WERI-Rb-1 (cell line): ENCODE measurements around the gene TESK2.
A peak's percentile ranks its signal among the peaks of the same experiment; 100 is the strongest.

ENCODE experiments used
- DNase-seq: peaks from one replicate; pipeline ENCODE4 v3.0.0-alpha.2; 2020
- H3K27ac ChIP-seq: fragments of 250-450 bp; sonication (Bioruptor Pico); 2 replicates; pipeline ENCODE4 v1.5.1; 2020; ENCODE audit warnings: mild to moderate bottlenecking, moderate library complexity
- H3K27me3 ChIP-seq: fragments of 250-450 bp; sonication (Bioruptor Pico); 2 replicates; pipeline ENCODE4 v1.5.1; 2021; ENCODE audit warnings: mild to moderate bottlenecking, low read depth, moderate library complexity; ENCODE audit not compliant: insufficient read depth, severe bottlenecking
- H3K36me3 ChIP-seq: fragments of 250-450 bp; sonication (Bioruptor Pico); 2 replicates; pipeline ENCODE4 v1.5.1; 2020; ENCODE audit warnings: mild to moderate bottlenecking, moderate library complexity
- H3K4me3 ChIP-seq: 2 replicates; pipeline ENCODE4 v1.5.1; 2011; ENCODE audit warnings: low read depth, mild to moderate bottlenecking, control low read depth, low read length
- H3K9me3 ChIP-seq: fragments of 250-450 bp; sonication (Bioruptor Pico); 2 replicates; pipeline ENCODE4 v1.5.1; 2021; ENCODE audit warnings: mild to moderate bottlenecking, moderate library complexity; ENCODE audit not compliant: severe bottlenecking
- TF ChIP-seq, protein P1 (sequence below): IDR thresholded peaks from 2 replicates; pipeline ENCODE4 v1.5.1; 2011; ENCODE audit warnings: low read depth, mild to moderate bottlenecking, control low read depth, inconsistent platforms, low read length

The TESK2 gene, protein sequence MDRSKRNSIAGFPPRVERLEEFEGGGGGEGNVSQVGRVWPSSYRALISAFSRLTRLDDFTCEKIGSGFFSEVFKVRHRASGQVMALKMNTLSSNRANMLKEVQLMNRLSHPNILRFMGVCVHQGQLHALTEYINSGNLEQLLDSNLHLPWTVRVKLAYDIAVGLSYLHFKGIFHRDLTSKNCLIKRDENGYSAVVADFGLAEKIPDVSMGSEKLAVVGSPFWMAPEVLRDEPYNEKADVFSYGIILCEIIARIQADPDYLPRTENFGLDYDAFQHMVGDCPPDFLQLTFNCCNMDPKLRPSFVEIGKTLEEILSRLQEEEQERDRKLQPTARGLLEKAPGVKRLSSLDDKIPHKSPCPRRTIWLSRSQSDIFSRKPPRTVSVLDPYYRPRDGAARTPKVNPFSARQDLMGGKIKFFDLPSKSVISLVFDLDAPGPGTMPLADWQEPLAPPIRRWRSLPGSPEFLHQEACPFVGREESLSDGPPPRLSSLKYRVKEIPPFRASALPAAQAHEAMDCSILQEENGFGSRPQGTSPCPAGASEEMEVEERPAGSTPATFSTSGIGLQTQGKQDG

DNA sequence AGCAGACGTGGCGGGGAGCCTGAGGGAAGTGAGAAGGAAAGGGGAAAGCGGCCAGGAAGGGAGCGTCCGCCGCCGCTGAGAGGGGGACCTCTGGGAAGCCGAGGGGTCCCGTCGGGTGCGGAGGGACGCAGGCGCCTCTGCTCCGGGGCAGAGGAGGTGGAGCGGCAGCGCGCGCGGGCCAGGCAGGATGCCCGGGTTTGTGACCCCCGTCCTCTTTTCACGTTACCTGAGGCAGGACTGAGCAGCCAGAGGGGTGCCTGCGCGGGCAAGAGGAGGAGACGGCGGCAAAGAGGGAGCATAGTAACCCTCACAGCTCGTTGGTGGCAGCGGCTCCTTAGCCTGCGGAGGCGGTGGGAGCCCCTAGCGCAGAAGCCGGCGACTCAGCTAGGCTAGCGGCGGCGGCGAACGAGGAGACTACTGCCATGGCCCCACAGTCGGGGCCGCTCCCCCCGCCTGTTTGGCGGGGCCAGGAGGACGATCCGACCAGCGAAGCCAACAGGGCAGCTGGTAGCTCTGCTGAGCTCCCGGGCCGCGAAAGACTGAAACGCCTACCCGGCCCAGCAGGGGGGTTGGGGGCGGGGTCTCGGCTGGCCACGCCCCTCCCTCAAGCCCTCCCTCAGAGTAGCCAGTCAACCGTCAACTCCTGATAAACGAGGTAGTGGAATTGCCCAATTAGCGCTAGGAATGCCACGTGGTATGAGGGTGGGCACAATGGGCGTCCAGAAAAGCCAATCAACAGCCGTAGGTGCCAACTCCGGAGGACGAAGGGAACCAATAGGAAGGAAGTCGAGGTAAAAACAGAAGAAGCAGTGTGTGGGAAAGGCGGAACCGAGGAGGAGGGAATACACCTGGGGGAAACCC lies at the start of gene TESK2:
TSS of gene TESK2 (minus strand) at position 538 of the 861 bp plus-strand sequence. CDS start 33,378 bp downstream, outside the sequence.
- no peak within 1 kb of the TSS for H3K27ac ChIP-seq

DNA sequence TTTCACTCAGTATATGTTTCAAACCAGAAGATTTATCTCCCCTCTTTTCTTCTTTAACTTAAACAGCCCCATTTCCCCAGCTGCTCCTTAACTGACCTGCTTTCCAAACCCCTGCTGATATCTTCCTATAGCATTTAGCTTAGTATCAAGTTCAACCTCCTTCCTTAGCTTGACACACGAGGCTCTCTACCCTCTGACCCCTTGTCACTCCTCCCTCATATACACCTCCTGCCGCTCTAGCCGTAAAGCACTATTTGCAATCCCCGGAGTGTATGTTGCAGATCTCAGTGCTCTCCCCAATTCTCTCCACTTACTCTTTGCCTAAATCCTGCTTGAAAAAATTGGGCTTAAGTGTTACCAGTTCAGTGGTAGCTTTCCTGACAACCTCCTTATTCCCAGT lies 45.9 kb upstream of the TESK2 start:
- DNase-seq = no peak
- Histone ChIP-seq H3K36me3 (no peaks in the 10 kb centered on the region), H3K27ac (no peak overlapping the region), H3K27me3 (no peaks in the 10 kb centered on the region), H3K9me3 (no peaks in the 10 kb centered on the region), H3K4me3 (no peak overlapping the region)
- TF ChIP-seq, protein P1, sequence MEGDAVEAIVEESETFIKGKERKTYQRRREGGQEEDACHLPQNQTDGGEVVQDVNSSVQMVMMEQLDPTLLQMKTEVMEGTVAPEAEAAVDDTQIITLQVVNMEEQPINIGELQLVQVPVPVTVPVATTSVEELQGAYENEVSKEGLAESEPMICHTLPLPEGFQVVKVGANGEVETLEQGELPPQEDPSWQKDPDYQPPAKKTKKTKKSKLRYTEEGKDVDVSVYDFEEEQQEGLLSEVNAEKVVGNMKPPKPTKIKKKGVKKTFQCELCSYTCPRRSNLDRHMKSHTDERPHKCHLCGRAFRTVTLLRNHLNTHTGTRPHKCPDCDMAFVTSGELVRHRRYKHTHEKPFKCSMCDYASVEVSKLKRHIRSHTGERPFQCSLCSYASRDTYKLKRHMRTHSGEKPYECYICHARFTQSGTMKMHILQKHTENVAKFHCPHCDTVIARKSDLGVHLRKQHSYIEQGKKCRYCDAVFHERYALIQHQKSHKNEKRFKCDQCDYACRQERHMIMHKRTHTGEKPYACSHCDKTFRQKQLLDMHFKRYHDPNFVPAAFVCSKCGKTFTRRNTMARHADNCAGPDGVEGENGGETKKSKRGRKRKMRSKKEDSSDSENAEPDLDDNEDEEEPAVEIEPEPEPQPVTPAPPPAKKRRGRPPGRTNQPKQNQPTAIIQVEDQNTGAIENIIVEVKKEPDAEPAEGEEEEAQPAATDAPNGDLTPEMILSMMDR = no peak

More for the DNA sequence above, at the start of gene TESK2:
- Histone ChIP-seq H3K9me3 (no peaks in the 10 kb centered on the region), H3K4me3 (peak within 1 kb of the TSS; percentile 43), H3K36me3 (no peaks in the 10 kb centered on the region), H3K27me3 (no peaks in the 10 kb centered on the region)
- peak; percentile 79 for DNase-seq
- TF ChIP-seq, protein P1 = no peak

DNA sequence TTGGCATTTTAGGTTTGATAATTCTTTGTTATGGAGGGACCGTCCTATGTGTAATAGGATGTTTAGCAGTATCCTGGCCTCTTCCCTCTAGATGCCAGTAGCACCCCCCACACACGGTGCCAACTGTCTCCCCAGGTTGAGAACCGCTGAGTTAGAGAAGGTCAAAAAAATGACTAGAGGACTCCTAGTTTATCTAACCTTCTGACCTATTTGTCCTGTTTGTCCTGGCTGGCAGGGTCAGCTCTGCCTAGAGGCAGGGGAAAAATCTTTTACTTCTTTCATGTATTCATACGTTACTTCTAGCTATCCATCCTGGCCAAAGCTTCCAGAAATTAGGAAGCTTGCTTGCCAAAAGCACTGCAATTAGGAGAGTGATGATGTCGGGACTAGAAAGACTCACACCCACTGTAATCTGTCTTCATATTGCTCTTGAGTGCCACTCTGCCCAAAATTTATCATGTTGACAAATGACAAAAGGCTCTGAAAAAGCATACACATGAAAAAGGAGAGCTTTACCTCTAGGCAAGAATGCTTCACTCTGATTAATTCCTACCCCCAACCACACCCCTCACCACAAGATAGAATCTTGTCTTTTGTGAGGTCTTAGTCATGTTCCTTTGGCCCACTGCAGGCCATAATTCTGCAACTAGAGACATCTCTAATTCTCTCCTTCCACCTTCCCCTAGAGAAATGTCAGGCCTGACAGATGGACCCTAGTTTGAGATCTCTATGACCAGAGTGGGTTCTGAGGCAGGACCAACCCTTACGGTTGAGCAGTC lies 45.2 kb upstream of the TESK2 start:
- no peak overlapping the region for H3K27ac ChIP-seq

DNA sequence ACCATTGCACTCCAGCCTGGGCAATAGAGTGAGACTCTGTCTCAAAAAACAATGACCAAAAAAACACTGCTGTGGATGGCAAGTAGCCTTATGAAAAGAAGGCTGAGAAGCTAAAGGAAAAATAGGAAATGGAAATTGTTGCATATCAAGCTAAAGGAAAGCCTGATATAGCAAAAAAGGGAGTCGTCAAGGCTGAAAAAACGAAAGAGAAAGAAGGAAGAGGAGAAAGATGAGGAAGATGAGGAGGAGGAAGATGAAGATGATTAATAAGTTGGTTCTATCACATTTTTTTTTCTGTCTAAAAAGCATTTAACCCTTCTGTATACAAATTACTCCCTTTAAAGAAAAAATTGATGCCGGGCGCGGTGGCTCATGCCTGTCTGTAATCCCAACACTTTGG lies 40.9 kb upstream of the TESK2 start:
- Histone ChIP-seq H3K27me3 (no peaks in the 10 kb centered on the region), H3K36me3 (no peaks in the 10 kb centered on the region), H3K27ac (no peak overlapping the region), H3K9me3 (no peaks in the 10 kb centered on the region), H3K4me3 (no peak overlapping the region)
- TF ChIP-seq, protein P1 = no peak
- no peak for DNase-seq

More for the DNA sequence above, 45.2 kb upstream of the TESK2 start:
- H3K27me3 ChIP-seq = no peaks in the 10 kb centered on the region
- H3K9me3 ChIP-seq = no peaks in the 10 kb centered on the region
- no peaks in the 10 kb centered on the region for H3K36me3 ChIP-seq
- no peak for DNase-seq
- no peak overlapping the region for H3K4me3 ChIP-seq
- TF ChIP-seq, protein P1 = no peak

DNA sequence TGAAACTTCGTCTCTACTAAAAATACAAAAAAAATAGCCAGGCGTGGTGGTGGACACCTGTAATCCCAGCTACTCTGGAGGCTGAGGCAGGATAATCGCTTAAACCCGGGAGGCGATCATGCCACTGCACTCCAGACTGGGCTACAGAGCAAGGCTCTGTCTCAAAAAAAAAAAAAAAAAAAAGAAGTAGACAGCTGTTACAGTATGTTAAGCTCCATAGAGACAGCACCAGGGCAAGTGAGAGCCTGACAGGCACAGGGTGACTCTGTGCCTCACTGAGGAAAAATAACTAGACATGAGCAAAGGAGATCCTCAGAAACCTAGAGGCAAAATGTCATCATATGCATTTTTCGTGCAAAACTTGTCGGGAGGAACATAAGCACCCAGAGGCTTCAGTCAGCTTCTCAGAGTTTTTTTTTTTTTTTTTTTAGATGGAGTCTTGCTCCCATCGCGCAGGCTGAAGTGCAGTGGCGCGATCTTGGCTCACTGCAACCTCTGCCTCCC lies 39.7 kb upstream of the TESK2 start:
- H3K27ac ChIP-seq = no peak overlapping the region
- DNase-seq = peak; percentile 25
- TF ChIP-seq, protein P1 = no peak

More for the DNA sequence above, 39.7 kb upstream of the TESK2 start:
- no peaks in the 10 kb centered on the region for H3K27me3 ChIP-seq
- no peaks in the 10 kb centered on the region for H3K9me3 ChIP-seq
- no peaks in the 10 kb centered on the region for H3K36me3 ChIP-seq
- no peak overlapping the region for H3K4me3 ChIP-seq
